Spinal cord (tissue), 10 donors: ENCODE results near the gene EID1. TPM values are rescaled to one million over a fixed set of nuclear protein-coding genes. Genes with fewer than 3 reads are reported as not detected.
"Not testable (repeated sequence)": the region's sequence is repeated elsewhere in the genome, so short reads cannot be mapped to it uniquely, and the experiment has no call there.

ENCODE experiments used
- DNase-seq, 6 donors: peaks; one replicate each; pipeline versions ENCODE4 v3.0.0 to v3.0.0-alpha.2; 2013 to 2015; ENCODE audit warnings: low spot score in 6 of 6, low read depth in 4 of 6
- H3K27ac ChIP-seq: one replicate; pipeline ENCODE4 v1.5.1; 2013; ENCODE audit warnings: low read depth, low read length, control low read depth
- H3K27me3 ChIP-seq: one replicate; pipeline ENCODE4 v1.6.1; 2013; ENCODE audit warnings: low read length; ENCODE audit not compliant: control insufficient read depth, insufficient read depth
- H3K36me3 ChIP-seq: one replicate; pipeline ENCODE4 v1.6.1; 2013; ENCODE audit warnings: low read length; ENCODE audit not compliant: control insufficient read depth, insufficient read depth
- H3K4me1 ChIP-seq: one replicate; pipeline ENCODE4 v1.6.1; 2013; ENCODE audit warnings: low read length; ENCODE audit not compliant: control insufficient read depth, insufficient read depth
- H3K4me3 ChIP-seq: one replicate; pipeline ENCODE4 v1.5.1; 2013; ENCODE audit warnings: low read depth, low read length, control low read depth
- H3K9me3 ChIP-seq: one replicate; pipeline ENCODE4 v1.6.1; 2013; ENCODE audit warnings: low read length; ENCODE audit not compliant: control insufficient read depth, insufficient read depth
- WGBS: methylation state at CpG from one replicate; pipeline ENCODE4 v1.1.5; 2013; ENCODE audit warnings: missing lambda C conversion rate; ENCODE audit not compliant: insufficient coverage; 5-methylcytosine and 5-hydroxymethylcytosine counted together
- polyA plus RNA-seq, 2 donors: library from polyadenylated mRNA; unstranded; fragments of 120-200 nt; gene quantifications; one replicate each; pipeline ENCODE4 v1.2.1, GENCODE V29; 2013; ENCODE audit not compliant: insufficient read length in 2 of 2
- total RNA-seq, 2 donors: library from RNA; depleted of rRNA in 1 of 2; stranded (reverse); fragments of 120-200 nt in 1 of 2; fragments of >200 nt in 1 of 2; gene quantifications; one replicate each; pipeline versions ENCODE4 v1.2.3 to v1.2.4, GENCODE V29; 2013 to 2014
- donor health status: healthy.

The EID1 gene
- total and polyA plus RNA-seq, 4 donors: 241 to 470 (median 386) TPM

DNA sequence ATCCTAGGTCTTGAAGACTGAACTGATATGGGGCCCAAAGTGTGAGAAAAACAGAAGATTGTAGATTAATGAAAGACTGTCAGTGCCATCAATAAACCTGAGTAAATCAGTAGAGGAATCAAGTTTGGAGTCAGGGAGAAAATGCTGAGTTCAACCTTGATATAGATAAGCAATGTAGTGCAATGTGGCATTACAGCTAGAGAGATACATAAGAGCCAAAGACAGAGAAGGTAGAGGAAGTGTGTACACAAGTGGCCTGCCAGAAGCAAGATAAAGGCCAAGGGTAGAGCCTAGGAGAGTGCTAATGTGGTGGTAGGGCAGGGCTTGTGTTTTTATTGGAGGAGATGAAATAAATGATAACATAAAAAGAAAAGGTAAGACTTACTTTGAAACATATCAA lies 26.0 kb upstream of the EID1 start:
- no peaks in the 10 kb centered on the region for H3K27me3 ChIP-seq
- H3K4me1 ChIP-seq: no peaks in the 10 kb centered on the region
- no peaks in the 10 kb centered on the region for H3K9me3 ChIP-seq
- no peaks in the 10 kb centered on the region for H3K36me3 ChIP-seq
- no peak overlapping the region for H3K4me3 ChIP-seq
- no peak for DNase-seq
- H3K27ac ChIP-seq: no peak overlapping the region

DNA sequence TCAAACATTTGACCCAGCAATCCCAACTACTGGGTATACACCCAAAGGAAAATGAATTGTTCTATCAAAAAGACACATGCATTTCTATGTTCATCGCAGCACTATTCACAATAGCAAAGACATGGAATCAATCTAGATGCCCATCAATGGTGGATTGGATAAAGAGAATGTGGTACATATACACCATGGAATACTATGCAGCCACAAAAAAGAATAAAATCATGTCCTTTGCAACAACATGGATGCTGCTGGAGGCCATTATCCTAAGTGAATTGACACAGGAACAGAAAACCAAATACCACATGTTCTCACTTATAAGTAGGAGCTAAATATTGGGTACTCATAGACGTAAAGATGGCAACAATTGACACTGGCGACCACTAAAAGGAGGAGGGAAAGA lies 23.5 kb upstream of the EID1 start:
- not testable (repeated sequence) for H3K36me3 ChIP-seq, H3K27me3 ChIP-seq
- no CpG with 5 or more reads among the region's 3 CpGs for WGBS

DNA sequence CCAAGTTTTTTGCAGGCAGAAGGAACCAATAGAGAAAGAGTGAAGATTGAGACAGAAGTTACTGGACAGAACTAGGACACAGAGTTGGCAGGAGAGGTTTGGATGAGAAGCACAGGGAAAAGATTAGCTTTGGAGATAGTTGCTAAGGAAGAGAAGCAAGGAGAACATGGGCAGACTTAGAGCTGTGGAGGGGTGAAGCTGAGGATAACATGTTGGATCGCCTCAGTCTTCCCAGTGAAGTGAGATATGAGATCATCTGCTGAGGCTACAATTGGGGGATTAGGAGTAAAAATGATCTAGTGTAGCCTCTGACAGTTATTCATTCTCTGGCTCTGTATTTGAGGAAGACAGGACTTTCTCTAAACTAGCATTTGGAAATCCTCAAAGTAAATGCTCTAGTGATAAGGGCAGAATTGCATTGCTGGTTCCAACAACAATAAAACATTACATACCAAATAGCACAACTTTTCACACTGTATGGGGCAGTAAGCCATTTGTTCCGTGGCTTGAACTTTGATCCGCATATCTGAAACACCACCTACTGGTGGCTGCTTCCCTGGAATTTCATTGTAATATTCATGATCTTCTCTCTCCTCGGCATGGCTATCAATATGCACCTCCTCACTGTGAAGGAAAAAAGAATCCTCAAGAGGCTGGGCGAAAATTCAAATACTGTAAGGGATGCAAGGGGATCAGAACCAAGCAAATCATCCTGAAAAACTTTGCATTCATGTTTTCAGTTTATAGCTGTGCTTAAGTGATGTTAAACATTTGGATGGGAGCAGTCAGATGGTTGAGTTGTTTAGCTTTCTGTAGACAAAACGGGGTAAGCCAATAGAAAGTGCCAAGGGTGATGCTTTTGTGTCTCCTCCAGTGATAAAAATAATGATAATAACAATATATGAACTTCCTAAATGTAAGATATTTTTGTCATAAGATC lies 22.2 kb upstream of the EID1 start:
- H3K4me1 ChIP-seq: no peaks in the 10 kb centered on the region
- no peaks in the 10 kb centered on the region for H3K9me3 ChIP-seq
- peak in 2 of 6 donors; percentile 29 to 43 for DNase-seq
- no peak overlapping the region for H3K27ac ChIP-seq
- no peaks in the 10 kb centered on the region for H3K36me3 ChIP-seq
- no peak overlapping the region for H3K4me3 ChIP-seq
- H3K27me3 ChIP-seq: no peaks in the 10 kb centered on the region
- WGBS: 55% methylated on average over 1 of the region's 6 CpGs

More for the DNA sequence above, 23.5 kb upstream of the EID1 start:
- not testable (repeated sequence) for H3K4me1 ChIP-seq, H3K9me3 ChIP-seq, H3K27ac ChIP-seq, DNase-seq, H3K4me3 ChIP-seq

DNA sequence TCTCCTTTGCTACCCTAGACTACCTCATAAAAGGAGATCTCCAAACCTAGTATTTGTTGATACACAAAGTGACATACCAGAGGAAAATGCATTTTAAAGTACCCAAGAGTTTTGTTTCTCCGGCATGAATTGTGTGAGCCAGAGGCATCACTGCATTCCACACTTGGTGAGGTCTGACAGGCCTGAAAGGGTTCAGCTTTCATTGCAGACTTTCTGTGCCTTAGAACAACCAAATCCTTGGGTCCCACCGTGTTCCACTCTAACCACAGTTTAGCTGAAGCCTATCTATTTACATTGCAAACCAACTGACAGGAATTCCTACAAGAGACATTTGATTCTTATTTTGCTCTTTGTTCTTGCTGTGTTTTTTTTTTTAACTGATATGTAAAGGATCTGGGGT lies 21.0 kb upstream of the EID1 start:
- Histone ChIP-seq H3K4me3 (no peak overlapping the region), H3K27ac (no peak overlapping the region), H3K27me3 (no peaks in the 10 kb centered on the region), H3K36me3 (no peaks in the 10 kb centered on the region), H3K9me3 (no peaks in the 10 kb centered on the region), H3K4me1 (no peaks in the 10 kb centered on the region)
- no peak for DNase-seq
- WGBS: 57% methylated on average over 1 of the region's 2 CpGs

DNA sequence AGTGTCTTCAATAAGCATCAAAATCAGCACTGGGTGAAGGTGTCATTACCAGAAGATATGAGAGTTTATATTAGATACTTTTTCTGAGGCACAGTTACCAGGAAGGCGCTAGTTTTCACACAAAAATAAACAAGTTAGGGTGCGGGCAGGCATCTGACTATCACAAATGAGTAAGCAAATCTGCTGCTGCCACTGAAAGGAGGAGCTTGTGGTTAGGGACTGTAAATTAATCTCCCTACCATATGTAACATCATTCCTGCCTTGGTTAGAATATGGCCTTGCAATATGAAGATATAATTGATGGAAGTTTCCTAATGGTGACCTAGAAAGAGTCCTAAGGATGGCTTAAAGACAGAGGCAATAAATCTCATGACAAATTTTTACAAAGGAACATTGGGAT lies 19.5 kb upstream of the EID1 start:
- no peaks in the 10 kb centered on the region for H3K36me3 ChIP-seq
- H3K27me3 ChIP-seq: no peaks in the 10 kb centered on the region

DNA sequence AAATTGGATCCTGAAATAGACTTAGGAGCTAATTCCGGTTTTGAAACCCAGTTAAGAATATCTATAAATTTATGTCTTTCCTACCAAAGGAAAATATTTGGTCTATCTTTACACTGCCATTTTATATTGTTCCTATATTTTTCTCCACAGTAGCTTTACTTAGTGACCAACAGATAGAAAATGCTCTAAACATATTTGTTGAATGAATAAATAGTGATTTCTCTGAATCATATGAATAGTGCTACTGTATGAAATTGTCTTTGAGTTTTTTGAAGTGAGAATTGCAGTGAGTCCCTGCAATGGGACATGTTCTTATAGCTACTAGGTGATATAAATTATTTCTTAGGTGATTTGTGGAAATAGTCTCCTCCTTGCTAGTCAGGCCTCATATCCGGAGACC lies 18.5 kb upstream of the EID1 start:
- WGBS: no CpG with 5 or more reads among the region's 2 CpGs
- DNase-seq: no peak
- Histone ChIP-seq H3K4me3 (no peak overlapping the region), H3K36me3 (no peaks in the 10 kb centered on the region), H3K9me3 (no peaks in the 10 kb centered on the region), H3K27ac (no peak overlapping the region), H3K4me1 (no peaks in the 10 kb centered on the region), H3K27me3 (no peaks in the 10 kb centered on the region)

More for the DNA sequence above, 19.5 kb upstream of the EID1 start:
- DNase-seq: no peak
- no CpG with 5 or more reads among the region's 2 CpGs for WGBS
- Histone ChIP-seq H3K4me3 (no peak overlapping the region), H3K4me1 (no peaks in the 10 kb centered on the region), H3K27ac (no peak overlapping the region), H3K9me3 (no peaks in the 10 kb centered on the region)

DNA sequence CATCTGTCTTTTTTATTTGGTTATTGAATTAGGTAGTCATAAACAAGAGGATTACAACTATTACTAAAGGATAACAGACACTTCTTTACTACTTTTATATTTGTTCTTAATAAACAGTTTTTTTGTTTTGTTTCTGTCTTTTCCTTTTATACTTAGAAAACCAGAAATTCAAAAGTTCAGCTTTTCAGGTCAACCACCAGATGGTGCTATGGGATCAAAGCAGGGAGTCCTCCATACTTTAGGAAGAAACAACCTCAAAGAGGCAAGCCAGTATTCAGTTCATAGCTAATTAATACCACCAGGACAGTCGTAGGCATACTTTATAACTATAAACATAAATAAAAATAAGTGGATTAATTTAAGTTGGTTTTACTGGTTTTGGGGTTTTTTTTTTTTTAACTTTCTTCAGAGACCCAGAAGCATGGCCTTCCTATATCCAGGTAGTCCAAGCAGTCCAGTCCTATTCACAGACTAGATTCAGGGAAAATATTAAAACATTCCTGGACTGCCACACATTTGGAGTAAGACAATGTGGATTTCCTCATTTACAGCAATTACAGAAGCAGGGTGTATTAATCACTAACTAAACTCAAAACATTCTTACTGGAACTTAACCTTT lies 16.0 kb upstream of the EID1 start:
- peak in 5 of 6 donors; percentile 35 to 90 (median 53) for DNase-seq
- no peaks in the 10 kb centered on the region for H3K36me3 ChIP-seq
- no peak overlapping the region for H3K4me3 ChIP-seq
- no peaks in the 10 kb centered on the region for H3K9me3 ChIP-seq
- H3K27me3 ChIP-seq: no peaks in the 10 kb centered on the region
- no peaks in the 10 kb centered on the region for H3K4me1 ChIP-seq
- no CpG with 5 or more reads among the region's 1 CpG for WGBS
- no peak overlapping the region for H3K27ac ChIP-seq

DNA sequence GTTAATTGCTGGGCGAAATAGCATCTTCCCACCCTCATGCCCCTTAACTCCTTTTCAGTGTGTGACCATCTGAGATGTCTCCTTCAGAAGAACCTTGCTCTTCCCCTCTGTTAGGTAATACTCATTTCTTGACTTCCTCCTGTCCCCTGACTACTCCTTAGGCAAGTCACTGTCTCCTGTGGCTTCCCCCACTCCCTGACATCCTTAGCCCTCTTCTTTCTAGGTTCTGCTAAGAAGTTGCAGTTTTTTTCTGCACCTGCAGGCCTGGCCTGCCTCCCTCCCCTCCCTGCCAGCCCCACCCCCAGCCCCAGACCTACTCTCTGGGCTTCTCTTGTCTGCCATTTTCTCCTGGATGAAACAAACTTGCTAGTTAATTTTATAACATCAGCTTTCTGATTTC lies 15.2 kb upstream of the EID1 start:
- H3K27ac ChIP-seq: no peak overlapping the region
- DNase-seq: no peak

DNA sequence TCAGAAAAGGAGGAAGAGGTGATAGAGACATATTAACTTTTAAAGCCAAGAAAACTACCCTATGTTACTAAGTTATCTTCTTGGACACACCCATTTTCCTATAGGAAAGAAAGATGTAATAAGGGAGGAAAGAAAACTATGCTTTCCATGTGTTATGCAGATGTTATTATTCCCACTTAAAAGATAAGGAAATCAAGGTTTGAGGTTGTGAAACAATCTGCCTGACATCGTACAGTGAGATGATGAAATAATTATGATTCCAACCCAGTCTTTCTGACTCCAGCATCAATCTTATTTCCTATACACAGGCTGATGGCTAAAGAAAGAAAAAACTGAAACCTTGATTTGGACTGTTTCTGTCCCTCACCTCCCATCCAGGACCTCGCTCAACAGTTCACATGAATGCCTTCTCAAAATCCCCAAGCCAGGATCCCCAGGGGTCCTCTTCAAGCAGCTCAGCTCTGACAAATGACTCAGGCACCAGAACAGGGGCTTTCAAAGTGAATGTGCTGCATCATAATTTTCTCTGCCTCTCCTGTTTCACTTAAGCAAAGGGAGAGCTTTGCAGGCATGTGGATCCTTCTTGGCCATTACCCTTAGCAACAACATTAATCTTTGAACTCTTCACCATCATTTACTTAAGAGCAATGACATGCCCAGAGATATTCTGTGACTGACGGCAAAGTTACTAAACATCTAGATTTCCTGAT lies 12.4 kb upstream of the EID1 start:
- Histone ChIP-seq H3K4me1 (no peaks in the 10 kb centered on the region), H3K27me3 (no peaks in the 10 kb centered on the region), H3K27ac (peak overlapping the region; percentile 43), H3K9me3 (no peaks in the 10 kb centered on the region), H3K36me3 (no peaks in the 10 kb centered on the region), H3K4me3 (no peak overlapping the region)
- WGBS: 50% methylated on average over 1 of the region's 3 CpGs
- peak in 3 of 6 donors; percentile 8 to 68 (median 17) for DNase-seq

More for the DNA sequence above, 15.2 kb upstream of the EID1 start:
- Histone ChIP-seq H3K27me3 (no peaks in the 10 kb centered on the region), H3K9me3 (no peaks in the 10 kb centered on the region), H3K4me3 (no peak overlapping the region), H3K4me1 (no peaks in the 10 kb centered on the region), H3K36me3 (no peaks in the 10 kb centered on the region)
- WGBS: 100% methylated on average over 1 of the region's 1 CpG
